ENCODE data around the gene RPS26. TPM values are rescaled to one million over a fixed set of nuclear protein-coding genes. Genes with fewer than 3 reads are reported as not detected.

Gene RPS26
- total and polyA plus RNA-seq, 2 of the 13 experiments (the other 11 are each of a cell fraction or from before 2014, with no cell fraction given): 150 to 421 TPM

DNA sequence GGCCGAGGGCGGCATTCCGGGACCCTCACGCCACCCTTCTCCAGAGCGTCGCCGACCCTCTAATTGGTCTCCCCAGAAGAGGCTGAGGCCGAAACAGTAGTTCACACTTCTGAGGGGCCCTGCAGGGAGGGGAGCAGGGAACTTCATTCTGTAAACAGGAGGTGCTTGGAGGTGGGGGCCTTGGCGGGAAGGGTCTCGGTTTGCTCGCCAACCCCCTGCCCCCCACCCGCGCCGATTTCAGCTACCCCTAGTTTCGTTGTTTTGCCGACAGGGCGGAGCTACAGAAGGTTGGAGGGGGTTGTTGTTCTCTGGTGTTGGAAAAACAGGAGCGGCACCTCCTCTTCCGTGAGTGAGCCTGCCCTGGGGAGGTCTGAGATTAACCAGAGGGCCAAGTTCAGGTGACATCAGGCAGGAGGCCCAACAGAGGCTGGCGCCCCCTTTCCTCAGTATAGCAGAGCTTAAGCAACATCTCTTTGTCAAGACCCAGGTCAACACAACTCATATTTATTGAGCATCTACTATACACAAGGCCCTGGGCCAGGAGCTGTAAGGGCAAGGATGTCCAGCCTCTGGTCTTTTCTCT lies 38.9 kb downstream of the RPS26 start (continued):
- TF ChIP-seq, protein P1, sequence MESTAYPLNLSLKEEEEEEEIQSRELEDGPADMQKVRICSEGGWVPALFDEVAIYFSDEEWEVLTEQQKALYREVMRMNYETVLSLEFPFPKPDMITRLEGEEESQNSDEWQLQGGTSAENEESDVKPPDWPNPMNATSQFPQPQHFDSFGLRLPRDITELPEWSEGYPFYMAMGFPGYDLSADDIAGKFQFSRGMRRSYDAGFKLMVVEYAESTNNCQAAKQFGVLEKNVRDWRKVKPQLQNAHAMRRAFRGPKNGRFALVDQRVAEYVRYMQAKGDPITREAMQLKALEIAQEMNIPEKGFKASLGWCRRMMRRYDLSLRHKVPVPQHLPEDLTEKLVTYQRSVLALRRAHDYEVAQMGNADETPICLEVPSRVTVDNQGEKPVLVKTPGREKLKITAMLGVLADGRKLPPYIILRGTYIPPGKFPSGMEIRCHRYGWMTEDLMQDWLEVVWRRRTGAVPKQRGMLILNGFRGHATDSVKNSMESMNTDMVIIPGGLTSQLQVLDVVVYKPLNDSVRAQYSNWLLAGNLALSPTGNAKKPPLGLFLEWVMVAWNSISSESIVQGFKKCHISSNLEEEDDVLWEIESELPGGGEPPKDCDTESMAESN (CRISPR knock-in tag; conservative IDR thresholded peaks at IDR 0.05): no peak; the same call in 1 of the 2 replicates
- TF ChIP-seq FOXC1 (CRISPR knock-in tag; IDR thresholded peaks at IDR 0.05; ENCODE audit: borderline replicate concordance) (0 out of 2 replicates have a peak, but pooled peaks have one; percentile 8), WIZ (CRISPR knock-in tag; IDR thresholded peaks at IDR 0.05) (peak; percentile 76; the same call in 1 of the 2 replicates), RFXAP (CRISPR knock-in tag; IDR thresholded peaks at IDR 0.05; ENCODE audit: borderline replicate concordance) (0 out of 2 replicates have a peak, but pooled peaks have one; percentile 5), SAFB2 (CRISPR knock-in tag; IDR thresholded peaks at IDR 0.05; ENCODE audit: borderline replicate concordance, low read depth) (no peak), EEA1 (CRISPR knock-in tag; IDR thresholded peaks at IDR 0.05; ENCODE audit: borderline replicate concordance) (no peak), KLF11 (CRISPR knock-in tag; IDR thresholded peaks at IDR 0.05) (no peak), HMGXB4 (CRISPR knock-in tag; IDR thresholded peaks at IDR 0.05; ENCODE audit: borderline replicate concordance in 1 of 2, low read depth in 1 of 2) (peak; percentile 77 to 80; a peak in 2 of 4 replicates), ZNF432 (CRISPR knock-in tag; IDR thresholded peaks at IDR 0.05; ENCODE audit: borderline replicate concordance) (no peak), AFF4 (CRISPR knock-in tag; IDR thresholded peaks at IDR 0.05) (0 out of 2 replicates have a peak, but pooled peaks have one; percentile 43), ZFY (CRISPR knock-in tag; IDR thresholded peaks at IDR 0.05) (no peak; the same call in 1 of the 2 replicates), ZBTB44 (CRISPR knock-in tag; IDR thresholded peaks at IDR 0.05) (no peak), POLR2AphosphoS2 (IDR thresholded peaks at IDR 0.05; ENCODE audit: low read depth, low read length) (no peak), HNF4A (CRISPR knock-in tag; IDR thresholded peaks at IDR 0.05) (peak; percentile 87)
- TF ChIP-seq, protein P2, sequence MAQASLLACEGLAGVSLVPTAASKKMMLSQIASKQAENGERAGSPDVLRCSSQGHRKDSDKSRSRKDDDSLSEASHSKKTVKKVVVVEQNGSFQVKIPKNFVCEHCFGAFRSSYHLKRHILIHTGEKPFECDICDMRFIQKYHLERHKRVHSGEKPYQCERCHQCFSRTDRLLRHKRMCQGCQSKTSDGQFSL (CRISPR knock-in tag; IDR thresholded peaks at IDR 0.05): no peak
